WI38 (cell line): ENCODE results near the gene ADAM17.
"Not testable (repeated sequence)": the region's sequence is repeated elsewhere in the genome, so short reads cannot be mapped to it uniquely, and the experiment has no call there.

Experiments used
- H3K4me3 ChIP-seq: 2 replicates; pipeline ENCODE4 v1.5.1; 2011; ENCODE audit warnings: low read depth, mild to moderate bottlenecking, control low read depth, low read length
- CTCF ChIP-seq: IDR thresholded peaks from 2 replicates; pipeline ENCODE4 v1.5.1; 2012; ENCODE audit warnings: low read depth, mild to moderate bottlenecking, control low read depth, low read length

ADAM17 gene

GRCh38 chr2:9560628-9561027, 5.0 kb upstream of the ADAM17 start:
- no peak overlapping the region for H3K4me3 ChIP-seq
- TF ChIP-seq CTCF, result no peak

GRCh38 chr2:9558948-9559381, 3.3 kb upstream of the ADAM17 start:
- no peak overlapping the region for H3K4me3 ChIP-seq

GRCh38 chr2:9556121-9556743, 602 bp upstream of the ADAM17 start:
- peak overlapping the region; percentile 90 for H3K4me3 ChIP-seq
- no peak for TF ChIP-seq CTCF

More at GRCh38 chr2:9558948-9559381, 3.3 kb upstream of the ADAM17 start:
- no peak for TF ChIP-seq CTCF

- no peak for TF ChIP-seq CTCF
- H3K4me3 ChIP-seq, result peak overlapping the region; percentile 90
These were observed 721 bp downstream of the ADAM17 start for GRCh38 chr2:9554921-9555296.

GRCh38 chr2:9552219-9553178, 3.1 kb downstream of the ADAM17 start:
- TF ChIP-seq CTCF, result no peak
- H3K4me3 ChIP-seq, result peak overlapping the region; percentile 17

GRCh38 chr2:9550859-9551391, 4.7 kb downstream of the ADAM17 start:
- H3K4me3 ChIP-seq, result not testable (repeated sequence)

- H3K4me3 ChIP-seq, result no peak overlapping the region
- no peak for TF ChIP-seq CTCF
These were observed 6.2 kb downstream of the ADAM17 start for GRCh38 chr2:9549420-9549819.
